ENCODE results near the gene PSG7. TPM values are rescaled to one million over a fixed set of nuclear protein-coding genes. Genes with fewer than 3 reads are reported as not detected.
"Not testable (repeated sequence)": the region's sequence is repeated elsewhere in the genome, so short reads cannot be mapped to it uniquely, and the experiment has no call there.

PSG7 gene
- not detected in 2 replicates for total RNA-seq
- polyA plus RNA-seq (2012), result not detected

- DNase-seq (ENCODE audit: low read depth), result not testable (repeated sequence)
These were observed at the start of gene PSG7 for GRCh38 chr19:42937107-42937506. Gene PSG7 (minus strand): TSS chr19:42937207. CDS start chr19:42937076, 131 bp downstream.

GRCh38 chr19:42985588-42985987 lies 48.6 kb upstream of the PSG7 start:
- DNase-seq (ENCODE audit: low read depth), result no peak

DNA sequence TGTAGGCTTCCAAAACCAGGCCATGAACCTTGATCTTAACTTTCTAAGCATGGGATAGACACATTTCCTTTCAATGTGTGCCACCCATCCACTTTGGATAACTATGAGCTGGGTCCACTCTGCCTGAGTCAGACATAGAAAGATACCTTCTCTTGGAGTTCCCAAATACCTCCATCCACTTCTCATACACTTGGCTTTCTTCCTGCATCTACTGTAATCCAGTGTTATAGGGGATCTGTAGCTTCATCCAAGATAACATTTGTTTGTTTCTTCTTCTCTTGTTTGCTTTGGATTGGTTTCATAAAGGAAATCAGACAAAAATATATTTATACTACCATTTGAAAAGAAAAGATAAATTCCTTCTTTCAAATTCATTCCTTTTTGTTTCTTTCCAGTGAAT lies 45.1 kb upstream of the PSG7 start:
- not testable (repeated sequence) for DNase-seq (ENCODE audit: low read depth)

DNA sequence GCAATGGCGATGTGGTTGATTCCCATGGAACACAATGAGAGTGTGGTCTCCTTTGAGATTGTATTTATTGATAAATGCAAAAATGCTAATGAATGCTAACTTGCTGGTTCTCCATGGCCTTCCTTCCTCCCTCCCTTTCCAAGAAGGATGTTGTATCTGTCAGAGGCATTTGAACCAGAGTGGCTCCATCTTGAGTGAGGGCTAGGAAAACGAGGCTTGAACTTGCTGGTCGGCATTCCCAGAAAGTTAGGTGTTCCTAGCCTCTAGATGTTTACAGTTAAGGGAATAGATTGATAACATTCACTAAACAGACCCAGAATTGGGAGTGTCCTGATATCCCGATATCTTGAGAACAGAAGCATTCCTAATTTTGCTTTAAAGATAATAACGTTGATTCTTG lies 34.4 kb upstream of the PSG7 start:
- not testable (repeated sequence) for DNase-seq (ENCODE audit: low read depth)

- DNase-seq (ENCODE audit: low read depth), result peak; percentile 32
These were observed 28.2 kb upstream of the PSG7 start for GRCh38 chr19:42965176-42965575.

DNA sequence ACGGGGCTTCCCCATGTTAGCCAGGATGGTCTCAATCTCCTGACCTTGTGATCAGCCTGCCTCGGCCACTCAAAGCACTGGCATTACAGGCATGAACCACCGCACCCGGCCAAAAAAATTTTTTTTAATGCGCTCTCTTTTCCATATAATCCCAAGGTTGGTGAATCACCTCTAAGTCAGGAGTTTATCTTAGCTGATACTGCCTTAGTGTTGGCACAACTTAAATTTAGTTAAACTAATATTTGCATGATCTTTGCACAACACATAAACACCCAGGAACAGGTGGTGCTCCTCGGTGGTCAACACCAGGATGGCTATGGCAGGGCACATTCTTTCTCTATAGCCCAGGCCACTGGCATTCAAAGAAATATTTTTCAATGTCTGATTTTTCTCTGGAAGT lies 24.1 kb upstream of the PSG7 start:
- DNase-seq (ENCODE audit: low read depth), result peak; percentile 22

- not testable (repeated sequence) for DNase-seq (ENCODE audit: low read depth)
These were observed 15.1 kb upstream of the PSG7 start for GRCh38 chr19:42952126-42952525.

DNA sequence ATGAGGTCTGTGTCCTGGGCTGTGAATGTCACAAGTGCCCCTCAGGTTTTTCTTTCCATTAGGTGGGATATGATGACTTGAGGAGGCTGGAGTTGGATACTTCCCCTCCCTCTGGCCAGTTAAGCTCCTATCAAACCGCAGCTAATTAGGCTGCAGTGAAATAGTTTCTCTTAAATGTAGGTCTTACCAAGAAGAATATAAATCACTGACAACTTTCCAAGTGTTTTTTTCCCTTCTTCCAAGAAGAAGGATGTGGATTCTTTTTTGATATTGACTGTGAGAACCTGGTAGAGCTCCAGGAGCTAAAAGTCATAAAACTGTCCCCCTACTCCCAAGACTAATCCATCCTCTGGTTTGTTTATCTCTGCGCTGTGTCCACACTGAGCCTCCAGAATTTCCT lies 14.5 kb upstream of the PSG7 start:
- DNase-seq (ENCODE audit: low read depth), result not testable (repeated sequence)

DNA sequence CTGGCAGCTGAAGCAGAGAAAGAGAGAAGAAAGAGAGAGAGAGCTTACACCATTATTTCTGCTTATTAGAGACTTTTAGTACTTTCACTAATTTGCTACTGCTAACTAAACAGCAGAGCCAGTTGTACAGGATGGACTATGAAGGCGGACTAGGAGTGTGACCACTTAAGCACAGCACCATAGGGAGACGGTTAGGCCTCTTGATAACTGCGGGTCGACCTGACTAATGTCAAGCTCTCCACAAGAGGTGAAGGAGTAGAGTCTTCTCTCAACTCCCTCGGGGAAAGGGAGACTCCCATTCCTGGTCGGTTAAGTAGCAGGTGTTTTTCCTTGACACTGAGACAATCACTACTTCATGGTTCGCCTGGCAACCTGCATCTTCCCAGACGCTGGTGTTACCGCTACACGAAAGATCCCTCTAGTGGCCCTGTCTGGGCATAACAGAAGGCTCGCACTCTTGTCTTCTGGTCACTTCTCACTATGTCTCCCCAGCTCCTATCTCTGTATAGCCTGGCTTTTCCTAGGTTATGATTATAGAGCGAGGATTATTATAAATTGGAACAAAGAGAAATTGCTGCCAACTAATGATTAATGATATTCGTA lies 5.3 kb upstream of the PSG7 start:
- DNase-seq (ENCODE audit: low read depth), result no peak

GRCh38 chr19:42934726-42935125 lies 2.3 kb downstream of the PSG7 start:
- peak; percentile 33 for DNase-seq (ENCODE audit: low read depth)

GRCh38 chr19:42934183-42934582 lies 2.8 kb downstream of the PSG7 start:
- DNase-seq (ENCODE audit: low read depth), result not testable (repeated sequence)

GRCh38 chr19:42933412-42933811 lies 3.6 kb downstream of the PSG7 start:
- not testable (repeated sequence) for DNase-seq (ENCODE audit: low read depth)

DNA sequence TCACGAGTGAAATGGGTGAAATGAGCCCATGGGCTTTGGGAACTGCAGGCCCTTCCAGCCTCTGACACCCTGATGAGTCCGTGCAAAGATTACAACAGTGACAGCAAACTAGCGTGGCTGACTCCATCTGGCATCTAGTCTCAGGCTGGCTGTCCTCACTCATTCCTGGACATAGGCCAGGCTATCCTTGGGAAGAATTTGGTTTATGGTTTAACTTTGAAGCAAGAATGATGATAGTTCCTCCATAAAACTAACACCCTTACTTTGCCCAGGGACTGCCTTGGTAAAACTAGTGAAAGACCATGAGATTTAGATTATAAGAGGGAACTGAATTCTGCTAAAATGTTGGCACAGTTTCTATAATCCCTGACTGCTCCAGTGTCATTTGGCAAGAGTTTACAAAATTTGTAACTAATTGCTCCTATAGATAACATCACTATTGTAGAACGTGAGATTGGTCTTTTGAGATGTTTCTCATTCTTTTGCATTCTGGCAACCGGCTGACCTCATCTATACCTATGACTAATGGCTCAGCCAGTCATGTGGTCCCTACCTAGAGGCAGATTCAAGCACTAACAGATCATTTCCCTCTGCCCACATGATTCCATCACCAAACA lies 4.4 kb downstream of the PSG7 start:
- DNase-seq (ENCODE audit: low read depth), result peak; percentile 65

- DNase-seq (ENCODE audit: low read depth), result peak; percentile 47
These were observed 6.8 kb downstream of the PSG7 start for GRCh38 chr19:42930214-42930613.

GRCh38 chr19:42928896-42929295 lies 8.1 kb downstream of the PSG7 start:
- no peak for DNase-seq (ENCODE audit: low read depth)

- no peak for DNase-seq (ENCODE audit: low read depth)
These were observed 10.2 kb downstream of the PSG7 start for GRCh38 chr19:42926781-42927180.

- peak; percentile 64 for DNase-seq (ENCODE audit: low read depth)
These were observed 13.9 kb downstream of the PSG7 start for GRCh38 chr19:42923106-42923505.

GRCh38 chr19:42920971-42921370 lies 16.0 kb downstream of the PSG7 start:
- not testable (repeated sequence) for DNase-seq (ENCODE audit: low read depth)

DNA sequence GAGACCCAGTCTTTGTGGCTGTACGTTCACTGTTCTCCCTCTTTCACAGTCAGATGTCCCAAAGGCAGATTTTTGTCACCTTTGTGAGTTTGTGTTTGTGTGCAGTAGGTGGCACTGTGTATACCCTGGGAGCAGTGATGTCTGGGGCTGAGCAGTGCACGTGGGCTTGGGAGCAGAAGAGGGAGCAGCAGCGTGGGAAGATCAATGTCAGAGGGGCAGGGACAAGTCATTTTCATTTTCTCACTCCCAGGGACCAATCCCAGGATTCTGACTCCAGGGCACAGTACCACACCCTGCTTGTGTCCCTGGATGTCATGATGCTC lies 17.3 kb downstream of the PSG7 start:
- no peak for DNase-seq (ENCODE audit: low read depth)

DNA sequence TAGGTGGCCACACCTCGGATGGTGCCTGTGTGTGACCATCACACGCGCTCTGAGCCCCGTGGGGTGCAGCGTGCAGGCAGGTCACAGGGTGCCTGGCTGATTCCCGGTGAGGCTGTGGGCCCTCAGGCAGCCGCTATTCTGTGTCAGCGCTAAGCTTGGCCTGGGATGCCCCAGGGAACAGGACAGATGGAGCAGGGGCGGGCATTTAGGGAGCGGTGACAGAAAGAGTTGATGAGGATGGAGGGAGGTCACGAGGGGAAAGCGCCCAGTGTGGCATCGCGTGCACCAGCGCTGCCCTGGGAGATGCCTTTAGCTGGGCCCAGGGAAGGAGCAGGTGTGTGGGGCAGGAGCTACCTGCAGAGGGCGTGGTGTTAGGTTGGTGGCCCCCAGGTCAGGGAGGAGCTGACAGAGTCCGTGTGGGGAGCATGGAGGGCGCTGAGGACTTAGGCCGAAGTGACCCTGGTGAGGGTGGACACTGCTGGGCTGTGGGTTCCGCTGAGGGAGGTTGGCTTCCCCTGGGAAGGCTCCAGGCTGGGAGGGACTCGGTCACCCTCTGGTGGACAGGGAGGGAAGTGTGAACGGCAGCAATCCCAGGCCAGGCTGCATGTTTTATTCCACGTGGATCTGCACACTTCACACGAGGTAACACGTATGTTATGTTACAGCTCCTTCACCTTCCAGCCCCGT lies 17.8 kb downstream of the PSG7 start:
- DNase-seq (ENCODE audit: low read depth), result not testable (repeated sequence)

DNA sequence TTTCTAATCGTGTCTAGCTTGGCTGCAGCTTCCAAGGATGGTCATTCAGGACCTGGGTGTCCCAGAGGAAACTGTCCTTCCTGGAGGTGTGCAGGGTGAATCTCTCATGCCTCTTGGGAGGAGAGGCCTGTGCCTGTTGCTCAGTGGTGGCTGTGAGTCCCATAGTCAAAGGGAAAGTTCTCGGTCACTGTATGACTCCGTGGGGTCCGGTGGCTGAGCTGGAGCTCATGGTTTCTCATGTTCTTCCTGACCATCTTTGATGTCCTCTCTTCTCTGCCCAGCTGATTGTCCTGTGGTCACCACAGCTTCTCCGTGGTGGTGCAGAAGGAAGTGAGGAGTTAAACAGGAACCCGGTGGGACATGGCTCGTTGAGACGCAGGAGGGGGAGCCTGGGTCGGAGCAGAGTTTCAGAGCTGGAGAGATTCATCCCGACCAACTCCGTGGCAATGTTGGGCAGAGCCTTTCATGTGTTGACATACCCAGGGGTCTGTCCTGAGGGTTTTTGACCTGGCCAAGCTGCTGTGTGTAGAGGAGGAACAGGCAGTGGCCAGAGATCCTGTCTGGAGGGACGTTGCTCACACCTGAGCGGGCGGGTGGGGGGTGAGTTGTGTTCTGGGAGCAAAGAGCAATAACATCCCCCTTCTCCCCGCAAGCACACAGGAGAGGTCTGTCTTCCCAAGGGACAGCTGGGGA lies 18.5 kb downstream of the PSG7 start:
- not testable (repeated sequence) for DNase-seq (ENCODE audit: low read depth)

GRCh38 chr19:42917634-42918033 lies 19.4 kb downstream of the PSG7 start, which contains the start of gene PSG6:
Gene PSG6 (minus strand): TSS chr19:42917894. CDS start chr19:42917792, 102 bp downstream.
- DNase-seq (ENCODE audit: low read depth), result not testable (repeated sequence)

All from myocyte (in vitro differentiated cells).